Measurements from ENCODE around the gene CNPY1.

The CNPY1 gene

DNA sequence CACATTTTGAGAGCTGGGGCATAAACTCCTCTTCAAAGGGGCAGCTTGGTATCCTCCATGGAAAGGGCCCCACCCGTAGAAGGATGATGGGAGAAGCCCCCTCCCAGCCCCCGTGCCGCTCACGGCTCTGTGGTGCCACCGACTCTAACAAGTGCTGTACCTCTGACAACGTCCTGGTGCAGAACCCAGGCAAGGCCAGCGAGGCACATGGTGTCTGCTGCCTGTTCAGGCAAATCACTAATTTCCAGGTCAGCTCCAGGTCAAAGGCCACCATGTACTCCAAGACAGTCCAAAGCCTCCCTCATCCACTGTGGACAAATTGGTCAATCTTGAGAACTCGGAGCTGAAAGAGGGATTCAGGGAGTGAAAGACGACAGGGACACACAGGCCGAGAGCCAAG, 11.4 kb upstream of the CNPY1 start:
- no peak for DNase-seq

DNA sequence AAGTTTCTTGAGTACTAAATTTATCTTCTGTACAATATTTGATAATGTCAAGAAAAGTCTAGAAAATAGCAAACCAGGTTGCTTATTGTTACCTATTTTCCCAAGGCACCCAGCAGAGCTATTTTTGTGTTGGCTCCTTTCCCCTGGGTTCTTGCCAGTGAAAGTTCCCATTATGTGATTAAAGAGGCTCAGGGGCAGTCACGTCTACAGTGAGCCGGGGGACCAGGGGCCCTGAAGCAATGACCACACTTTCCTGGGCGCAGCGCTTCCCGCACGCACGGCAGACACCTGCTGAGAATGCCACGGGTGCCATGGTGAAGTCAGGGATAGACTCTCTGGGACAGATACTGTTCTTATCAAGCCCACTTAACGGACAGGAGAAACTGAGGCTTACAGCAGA, 10.4 kb upstream of the CNPY1 start:
- DNase-seq: no peak

GRCh38 chr7:155555116-155555695, 8.8 kb upstream of the CNPY1 start:
- DNase-seq: no peak

DNA sequence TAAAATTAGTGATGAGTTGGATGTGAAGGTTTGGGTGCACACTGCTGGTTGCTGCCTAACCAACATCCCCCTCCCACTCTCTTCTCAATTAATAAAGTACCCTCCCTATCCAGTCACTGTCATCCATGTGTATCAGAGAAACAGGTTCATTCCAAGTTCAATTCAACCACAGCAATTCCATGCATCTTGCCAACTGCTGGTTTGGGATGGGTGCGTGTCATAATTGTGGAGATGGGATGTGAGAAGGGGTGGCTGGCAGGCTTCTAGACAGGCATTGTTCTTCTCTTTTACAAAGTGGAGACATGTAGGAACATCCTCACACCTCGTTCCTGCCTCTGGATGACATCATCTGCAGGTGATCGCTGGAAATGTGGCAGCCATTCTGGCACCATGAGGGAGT, 7.5 kb upstream of the CNPY1 start:
- no peak for DNase-seq

DNA sequence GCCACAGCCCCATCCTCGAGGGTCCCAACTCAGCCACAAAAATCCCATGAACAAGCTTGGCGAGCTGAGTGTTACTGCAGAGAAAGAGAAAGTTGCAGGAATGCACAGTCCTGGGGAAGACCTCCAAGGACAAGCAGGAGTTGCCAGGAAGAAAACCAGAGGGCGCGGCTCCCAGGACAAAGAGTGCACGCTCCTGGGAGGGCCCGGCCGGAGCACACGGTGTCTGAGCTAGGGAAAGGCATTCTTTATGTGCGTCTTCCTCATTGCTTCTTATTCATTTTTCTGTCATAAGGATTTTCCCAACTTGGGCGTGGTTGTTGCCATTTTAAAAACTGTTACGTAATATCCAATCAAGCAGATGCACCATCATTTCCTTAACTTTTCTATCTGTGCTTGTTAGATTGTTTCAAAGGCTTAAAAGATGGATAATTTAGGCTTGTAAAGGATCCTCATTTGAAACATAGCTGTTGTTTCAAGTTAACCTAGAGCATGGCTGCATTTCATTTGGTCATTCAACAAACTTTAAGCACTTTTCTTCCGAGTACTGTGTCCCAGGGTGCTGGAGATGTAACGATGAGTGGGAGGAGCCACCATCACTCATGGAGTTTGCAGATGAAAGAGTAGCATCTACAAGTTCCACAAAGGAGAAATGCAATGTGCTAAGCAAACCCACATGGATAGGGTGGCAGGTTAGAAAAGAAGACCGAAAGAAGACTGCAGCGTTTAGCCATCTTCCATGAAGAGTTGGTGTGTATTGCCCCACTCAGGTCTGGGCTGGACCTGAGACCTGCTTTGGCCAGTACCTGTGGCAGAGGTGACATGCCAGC, 5.6 kb upstream of the CNPY1 start:
- DNase-seq: no peak

DNA sequence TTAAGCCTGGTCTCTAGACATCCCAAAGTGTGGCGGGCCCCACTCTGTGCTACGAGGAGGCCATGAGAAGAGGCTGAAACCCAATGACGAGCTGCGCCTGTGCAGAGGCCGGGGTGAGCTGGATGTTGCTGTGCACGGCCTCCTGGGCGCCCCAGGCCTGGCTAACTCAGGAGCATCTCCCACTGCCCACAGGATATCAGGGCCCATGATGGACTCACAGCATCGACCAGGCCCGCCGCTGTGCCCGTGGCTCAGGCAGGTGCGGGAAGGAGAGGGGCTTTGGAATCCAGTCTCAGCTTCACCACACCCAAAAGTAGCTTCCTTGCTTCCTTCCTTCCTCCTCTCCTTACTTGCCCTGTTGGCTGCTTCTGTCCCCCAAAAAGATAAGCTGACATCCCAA, 4.6 kb upstream of the CNPY1 start:
- no peak for DNase-seq

DNA sequence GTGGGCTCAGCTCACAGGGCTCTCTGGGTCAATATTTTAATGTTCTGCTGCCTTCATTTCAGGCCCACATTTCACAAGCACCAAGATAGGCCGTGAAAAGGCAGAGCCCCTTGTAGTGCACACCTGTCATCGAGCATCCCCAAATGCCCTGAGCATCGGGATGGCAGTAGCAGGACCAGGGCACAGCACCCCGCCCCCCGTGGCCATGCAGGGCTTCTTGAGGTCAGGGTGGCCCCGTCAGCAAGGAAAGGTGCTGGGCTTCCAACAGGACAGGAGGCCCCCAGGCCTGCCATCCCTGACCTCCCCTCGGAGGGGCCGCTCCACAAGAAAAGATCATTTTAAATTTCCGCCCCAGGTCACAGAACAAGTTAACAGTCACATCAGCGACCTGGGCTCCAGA, 2.9 kb upstream of the CNPY1 start:
- no peak for DNase-seq

GRCh38 chr7:155547161-155547791, 917 bp upstream of the CNPY1 start:
- DNase-seq: no peak

GRCh38 chr7:155545348-155545747, 1.0 kb downstream of the CNPY1 start:
- no peak for DNase-seq

DNA sequence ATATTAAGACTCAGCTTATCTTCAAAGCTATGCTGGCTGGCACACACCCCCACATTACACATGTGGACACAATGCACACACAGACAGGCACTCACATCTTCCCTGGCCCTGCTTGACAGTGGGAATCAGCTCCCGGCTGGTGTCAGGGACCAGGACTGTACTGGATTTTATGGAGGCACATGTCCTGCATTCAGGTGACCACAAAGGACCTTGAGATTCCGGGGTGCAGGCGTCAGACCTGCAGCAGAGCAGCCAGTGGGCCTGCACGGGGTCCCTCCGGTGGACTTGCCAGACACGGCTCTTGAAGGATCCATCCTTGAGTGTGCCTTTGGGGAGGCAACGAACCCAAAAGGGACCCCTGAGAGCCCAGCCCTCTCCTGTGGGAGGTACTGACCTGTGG, 1.9 kb downstream of the CNPY1 start:
- no peak for DNase-seq

DNA sequence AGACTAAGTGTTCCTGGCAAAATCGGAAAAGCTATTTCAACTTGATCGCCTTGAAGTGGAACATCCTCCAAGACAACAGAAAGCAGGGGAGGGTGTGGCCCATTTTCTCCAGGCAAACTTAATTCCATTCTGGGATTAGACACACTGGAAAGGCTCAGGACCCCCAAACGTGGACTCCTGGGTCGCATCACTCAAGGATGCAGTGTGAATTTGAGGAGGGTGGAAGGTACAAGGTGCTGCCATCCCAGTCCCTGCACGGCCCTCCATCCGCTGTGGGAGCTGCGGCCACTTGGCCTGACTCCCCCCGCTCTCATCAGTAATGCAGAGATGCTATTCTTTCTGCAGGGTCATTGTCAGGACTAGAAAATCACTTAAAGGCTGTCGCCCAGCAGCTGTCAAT, 2.4 kb downstream of the CNPY1 start:
- no peak for DNase-seq

GRCh38 chr7:155543011-155543876, 3.1 kb downstream of the CNPY1 start:
- no peak for DNase-seq

GRCh38 chr7:155541986-155542675, 4.2 kb downstream of the CNPY1 start:
- DNase-seq: no peak

DNA sequence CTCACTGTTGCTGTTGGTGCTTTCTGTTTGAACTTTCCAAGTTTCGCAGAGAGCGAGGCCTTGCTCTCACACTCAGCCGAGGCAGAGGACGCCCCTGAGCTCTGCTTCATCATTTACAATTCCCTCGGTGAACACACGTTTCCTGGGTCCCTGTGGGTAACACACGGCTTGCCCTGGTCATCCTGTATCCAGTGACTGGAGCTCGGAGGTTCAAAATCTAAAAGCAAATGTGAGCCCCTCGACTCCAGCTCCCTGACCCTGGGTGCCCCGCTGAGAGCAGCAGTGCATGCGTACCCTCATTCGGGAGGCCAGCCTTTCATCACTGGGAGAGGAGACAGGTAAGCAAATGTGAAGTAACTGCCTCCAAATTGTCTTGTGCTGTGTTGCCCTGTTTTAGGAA, 5.8 kb downstream of the CNPY1 start:
- no peak for DNase-seq

- DNase-seq: no peak
Measured at GRCh38 chr7:155538293-155538692, 8.1 kb downstream of the CNPY1 start.

- DNase-seq: no peak
Measured at GRCh38 chr7:155536451-155536850, 9.9 kb downstream of the CNPY1 start.

DNA sequence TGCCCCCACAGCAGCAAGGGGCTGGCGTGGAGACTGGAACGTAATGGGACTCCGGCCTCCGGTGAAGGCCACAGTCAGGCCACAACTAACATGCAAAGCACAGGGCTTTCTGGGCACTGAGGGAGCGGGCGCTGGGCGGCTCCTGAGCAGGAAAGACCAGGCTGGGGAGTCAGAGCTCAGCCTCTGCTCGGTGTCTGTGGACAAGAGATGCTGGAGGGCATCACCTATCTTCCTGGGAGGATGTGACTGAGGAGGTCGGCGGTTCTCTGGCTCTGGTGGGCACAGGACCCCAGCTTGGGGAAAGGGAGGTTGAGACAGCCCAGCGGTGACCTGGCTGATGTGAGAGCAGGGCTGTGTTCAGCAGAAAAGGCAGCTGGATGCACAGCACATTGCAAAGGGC, 11.7 kb downstream of the CNPY1 start:
- DNase-seq: no peak

- DNase-seq: no peak
Measured at GRCh38 chr7:155533827-155534690, 12.3 kb downstream of the CNPY1 start.

DNA sequence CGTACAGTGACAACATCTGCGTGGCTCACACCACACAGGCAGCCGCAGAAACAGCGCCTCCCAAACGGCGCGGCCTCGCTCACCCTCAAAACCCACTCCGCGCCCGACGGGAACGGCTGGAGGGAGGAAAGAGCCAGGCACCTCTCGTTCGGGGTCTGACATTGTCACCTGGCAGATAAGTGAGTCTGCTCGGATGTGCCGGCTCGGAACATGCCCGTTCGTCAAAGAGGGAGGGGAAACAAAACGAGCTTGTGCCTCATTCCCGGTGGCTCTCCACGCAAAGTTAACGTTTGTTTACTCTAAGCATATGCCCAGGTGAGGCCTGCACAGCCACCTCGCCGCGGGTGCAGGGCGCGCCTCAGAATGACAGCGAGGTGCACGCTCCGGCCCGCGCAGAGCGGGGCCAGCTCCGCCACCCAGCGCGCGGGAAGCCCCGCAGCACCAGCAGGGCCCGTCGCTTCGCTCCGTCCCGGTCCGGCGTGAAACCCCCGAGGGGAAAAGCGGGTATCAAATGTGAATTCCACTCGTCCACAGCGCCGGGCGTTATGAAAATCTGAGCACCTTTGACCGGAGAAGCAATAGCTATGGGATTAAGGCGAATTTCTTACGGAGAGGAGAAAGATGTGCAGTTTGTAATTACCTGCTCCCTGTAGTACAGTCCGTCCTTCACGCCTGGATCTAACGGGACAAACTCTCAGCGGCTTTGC, 13.1 kb downstream of the CNPY1 start:
- no peak for DNase-seq

GRCh38 chr7:155532792-155533119, 13.6 kb downstream of the CNPY1 start:
- DNase-seq: no peak

DNA sequence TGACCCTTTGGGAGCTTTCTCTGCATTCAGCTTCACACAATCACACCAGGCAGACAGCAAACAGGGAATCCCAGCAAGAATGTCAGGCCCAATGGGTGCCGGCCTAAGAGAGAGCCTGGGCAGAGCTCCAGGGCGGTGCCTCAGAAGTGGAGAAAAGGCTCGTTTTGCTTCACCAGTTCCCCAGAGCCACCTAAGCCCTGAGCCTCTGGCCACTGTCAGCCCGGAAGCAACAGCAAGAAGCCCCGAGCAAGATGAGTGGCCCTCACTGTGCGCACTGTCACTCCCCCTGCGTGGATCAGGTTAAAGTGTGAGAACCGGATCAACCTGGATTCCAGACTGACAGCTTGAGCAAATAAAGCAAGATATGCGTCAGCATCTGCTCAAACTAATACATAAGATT, 14.7 kb downstream of the CNPY1 start:
- DNase-seq: no peak
